GM12864 (cell line): ENCODE data around the gene IRF6.

ENCODE experiments used
- DNase-seq: peaks from one replicate; pipeline ENCODE4 v3.0.0-alpha.2; 2011; ENCODE audit warnings: low read depth
- H3K4me3 ChIP-seq: 2 replicates; pipeline ENCODE4 v1.5.1; 2011; ENCODE audit warnings: mild to moderate bottlenecking, low read depth, low read length, control low read depth
- TF ChIP-seq, protein P1 (sequence below): IDR thresholded peaks from 2 replicates; pipeline ENCODE4 v1.5.1; 2011; ENCODE audit warnings: low read depth, mild to moderate bottlenecking, moderate library complexity, low read length, control low read depth, inconsistent platforms; ENCODE audit errors: missing control alignments

The IRF6 gene

GRCh38 chr1:209737118-209737505 lies 68.8 kb downstream of the IRF6 start:
- DNase-seq: no peak
- TF ChIP-seq, protein P1, sequence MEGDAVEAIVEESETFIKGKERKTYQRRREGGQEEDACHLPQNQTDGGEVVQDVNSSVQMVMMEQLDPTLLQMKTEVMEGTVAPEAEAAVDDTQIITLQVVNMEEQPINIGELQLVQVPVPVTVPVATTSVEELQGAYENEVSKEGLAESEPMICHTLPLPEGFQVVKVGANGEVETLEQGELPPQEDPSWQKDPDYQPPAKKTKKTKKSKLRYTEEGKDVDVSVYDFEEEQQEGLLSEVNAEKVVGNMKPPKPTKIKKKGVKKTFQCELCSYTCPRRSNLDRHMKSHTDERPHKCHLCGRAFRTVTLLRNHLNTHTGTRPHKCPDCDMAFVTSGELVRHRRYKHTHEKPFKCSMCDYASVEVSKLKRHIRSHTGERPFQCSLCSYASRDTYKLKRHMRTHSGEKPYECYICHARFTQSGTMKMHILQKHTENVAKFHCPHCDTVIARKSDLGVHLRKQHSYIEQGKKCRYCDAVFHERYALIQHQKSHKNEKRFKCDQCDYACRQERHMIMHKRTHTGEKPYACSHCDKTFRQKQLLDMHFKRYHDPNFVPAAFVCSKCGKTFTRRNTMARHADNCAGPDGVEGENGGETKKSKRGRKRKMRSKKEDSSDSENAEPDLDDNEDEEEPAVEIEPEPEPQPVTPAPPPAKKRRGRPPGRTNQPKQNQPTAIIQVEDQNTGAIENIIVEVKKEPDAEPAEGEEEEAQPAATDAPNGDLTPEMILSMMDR: no peak
- H3K4me3 ChIP-seq: no peak overlapping the region

- TF ChIP-seq, protein P1: no peak
- no peak overlapping the region for H3K4me3 ChIP-seq
- DNase-seq: no peak
Measured at GRCh38 chr1:209736490-209737117, 69.3 kb downstream of the IRF6 start.
